A673 (cell line): ENCODE results near the gene UQCRQ. TPM values are rescaled to one million over a fixed set of nuclear protein-coding genes. Genes with fewer than 3 reads are reported as not detected.

Source experiments
- BruUV-seq: library from RNA; stranded (reverse); fragments of 400-500 nt; replicated peaks from 2 replicates; lab custom pipeline; 2021; lab: Mats Ljungman, UMichigan
- CTCF ChIA-PET: fragments of 300-600 bp; sonication (Branson Sonifier 250); formaldehyde crosslinking; loops from one replicate; lab custom pipeline; 2022; ENCODE audit warnings: antibody characterized with exemption; lab: Charles Lee
- POLR2A ChIA-PET: fragments of 300-600 bp; sonication (Branson Sonifier 250); formaldehyde crosslinking; loops from one replicate; lab custom pipeline; 2022; ENCODE audit warnings: antibody characterized with exemption; ENCODE audit not compliant: low non-redundant PET; lab: Charles Lee
- DNase-seq: peaks from one replicate; pipeline ENCODE4 v3.0.0-alpha.2; 2015; ENCODE audit warnings: low spot score
- H3K27ac ChIP-seq: fragments of 200-600 bp; sonication (generic); 2 replicates; pipeline ENCODE4 v1.5.1; 2016; ENCODE audit warnings: mixed run types, low read depth, mild to moderate bottlenecking, mixed read lengths, antibody characterized with exemption, low read length; ENCODE audit not compliant: poor library complexity, severe bottlenecking
- H3K27me3 ChIP-seq: fragments of 200-600 bp; sonication (generic); replicated peaks from 2 replicates; pipeline ENCODE4 v1.6.1; 2017; ENCODE audit warnings: mixed run types, low read depth, mild to moderate bottlenecking, mixed read lengths, antibody characterized with exemption, low read length; ENCODE audit not compliant: insufficient read depth, poor library complexity
- H3K36me3 ChIP-seq: fragments of 200-600 bp; sonication (generic); 2 replicates; pipeline ENCODE4 v1.6.1; 2016; ENCODE audit warnings: mixed run types, mild to moderate bottlenecking, mixed read lengths, antibody characterized with exemption, low read length; ENCODE audit not compliant: insufficient read depth, poor library complexity, severe bottlenecking
- H3K4me1 ChIP-seq: fragments of 200-600 bp; sonication (generic); 2 replicates; pipeline ENCODE4 v1.6.1; 2017; ENCODE audit warnings: mixed run types, mild to moderate bottlenecking, mixed read lengths, antibody characterized with exemption, low read length; ENCODE audit not compliant: insufficient read depth, poor library complexity, severe bottlenecking
- H3K4me3 ChIP-seq: fragments of 200-600 bp; sonication (generic); 2 replicates; pipeline ENCODE4 v1.5.1; 2016; ENCODE audit warnings: low read depth, mixed run types, mild to moderate bottlenecking, mixed read lengths, low read length; ENCODE audit not compliant: poor library complexity, severe bottlenecking
- H3K9me3 ChIP-seq: fragments of 200-600 bp; sonication (generic); 2 replicates; pipeline ENCODE4 v1.6.1; 2016; ENCODE audit warnings: mixed run types, low read depth, mild to moderate bottlenecking, mixed read lengths, antibody characterized with exemption, low read length; ENCODE audit not compliant: poor library complexity, severe bottlenecking
- EZH2 ChIP-seq: fragments of 200-600 bp; sonication (generic); IDR thresholded peaks from 2 replicates; pipeline ENCODE4 v1.6.1; 2017; ENCODE audit warnings: borderline replicate concordance, low read depth, mild to moderate bottlenecking, mixed read lengths, antibody characterized with exemption, low read length; ENCODE audit not compliant: poor library complexity, severe bottlenecking
- intact Hi-C: fragments of 100-400 bp; cut with micrococcal nuclease; formaldehyde crosslinking; loops from one replicate; pipeline ENCODE4 v1.10.0; 2022; ENCODE audit not compliant: unreplicated experiment
- total RNA-seq: library from RNA; stranded (reverse); gene quantifications from 2 replicates; pipeline ENCODE4 v1.2.3, GENCODE V29; 2021
- TF ChIP-seq, protein P1 (sequence below): fragments of 300-800, 200-600 bp; sonication (generic); conservative IDR thresholded peaks from 2 replicates; pipeline ENCODE4 v1.5.1; 2017; ENCODE audit warnings: low read depth, mild to moderate bottlenecking, antibody characterized with exemption, low read length, moderate library complexity, mixed read lengths

Gene UQCRQ
- total RNA-seq, 1 experiment from 2014 or later, result 542 TPM

DNA sequence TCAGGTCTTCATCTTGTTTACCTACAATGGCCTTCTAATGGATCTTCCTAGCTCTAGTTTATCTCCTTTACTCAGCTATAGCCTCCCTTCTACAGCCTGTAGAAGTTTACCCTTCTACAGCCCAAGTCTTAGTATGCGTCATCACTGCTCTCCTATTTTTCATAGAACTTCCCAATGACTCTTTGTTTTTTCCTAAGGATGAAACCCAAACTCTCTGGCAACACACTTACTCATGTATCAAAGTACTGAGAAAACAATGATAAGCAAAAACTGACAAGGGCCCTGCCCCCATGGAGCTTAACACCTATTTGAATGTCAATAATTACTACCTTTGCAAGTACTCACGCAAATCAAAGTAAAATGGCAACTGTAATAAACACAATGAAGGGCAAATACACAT is 40.7 kb downstream of the UQCRQ start:
- no peak overlapping the region for H3K27ac ChIP-seq
- no TSS peak for BruUV-seq
- H3K4me1 ChIP-seq, result no peaks in the 10 kb centered on the region
- no peak for DNase-seq
- no peak for TF ChIP-seq EZH2
- TF ChIP-seq, protein P1, sequence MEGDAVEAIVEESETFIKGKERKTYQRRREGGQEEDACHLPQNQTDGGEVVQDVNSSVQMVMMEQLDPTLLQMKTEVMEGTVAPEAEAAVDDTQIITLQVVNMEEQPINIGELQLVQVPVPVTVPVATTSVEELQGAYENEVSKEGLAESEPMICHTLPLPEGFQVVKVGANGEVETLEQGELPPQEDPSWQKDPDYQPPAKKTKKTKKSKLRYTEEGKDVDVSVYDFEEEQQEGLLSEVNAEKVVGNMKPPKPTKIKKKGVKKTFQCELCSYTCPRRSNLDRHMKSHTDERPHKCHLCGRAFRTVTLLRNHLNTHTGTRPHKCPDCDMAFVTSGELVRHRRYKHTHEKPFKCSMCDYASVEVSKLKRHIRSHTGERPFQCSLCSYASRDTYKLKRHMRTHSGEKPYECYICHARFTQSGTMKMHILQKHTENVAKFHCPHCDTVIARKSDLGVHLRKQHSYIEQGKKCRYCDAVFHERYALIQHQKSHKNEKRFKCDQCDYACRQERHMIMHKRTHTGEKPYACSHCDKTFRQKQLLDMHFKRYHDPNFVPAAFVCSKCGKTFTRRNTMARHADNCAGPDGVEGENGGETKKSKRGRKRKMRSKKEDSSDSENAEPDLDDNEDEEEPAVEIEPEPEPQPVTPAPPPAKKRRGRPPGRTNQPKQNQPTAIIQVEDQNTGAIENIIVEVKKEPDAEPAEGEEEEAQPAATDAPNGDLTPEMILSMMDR, result no peak
- intact Hi-C loops, result no loop called here
- POLR2A ChIA-PET, result no interaction called here
- no peaks in the 10 kb centered on the region for H3K9me3 ChIP-seq
- H3K27me3 ChIP-seq, result no peaks in the 10 kb centered on the region
- no peak overlapping the region for H3K4me3 ChIP-seq
- CTCF ChIA-PET, result no interaction called here
- H3K36me3 ChIP-seq, result no peaks in the 10 kb centered on the region

DNA sequence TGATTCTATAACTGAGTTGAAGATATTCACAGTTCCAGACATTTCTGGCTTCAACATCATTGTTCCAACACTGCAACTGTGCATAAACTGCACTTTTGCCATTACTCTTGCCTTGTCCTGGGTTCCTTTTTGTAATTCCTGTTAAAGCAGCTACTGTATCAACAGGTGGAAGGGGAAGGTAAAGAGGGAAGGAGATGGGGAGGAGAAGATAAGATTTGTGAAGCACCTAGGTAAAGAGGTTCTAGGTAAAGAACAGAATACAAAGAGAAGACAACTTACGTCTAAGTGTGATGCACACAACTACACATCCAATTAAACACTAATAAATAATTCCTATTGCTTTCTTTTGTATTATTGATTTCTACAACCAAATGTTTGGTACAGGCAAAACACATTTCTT is 43.3 kb downstream of the UQCRQ start:
- Histone ChIP-seq H3K27me3 (no peaks in the 10 kb centered on the region), H3K27ac (no peak overlapping the region), H3K4me1 (no peaks in the 10 kb centered on the region), H3K9me3 (no peaks in the 10 kb centered on the region), H3K4me3 (no peak overlapping the region), H3K36me3 (peaks cover 17% of the 10 kb centered on the region)
- no peak for DNase-seq
- ChIA-PET POLR2A (no interaction called here), CTCF (no interaction called here)
- intact Hi-C loops, result no loop called here
- TF ChIP-seq, protein P1, result no peak
- TF ChIP-seq EZH2, result no peak
- BruUV-seq, result no TSS peak

- Histone ChIP-seq H3K4me1 (no peaks in the 10 kb centered on the region), H3K27ac (no peak overlapping the region), H3K27me3 (no peaks in the 10 kb centered on the region), H3K36me3 (peaks cover 24% of the 10 kb centered on the region), H3K9me3 (no peaks in the 10 kb centered on the region), H3K4me3 (no peak overlapping the region)
- ChIA-PET CTCF (no interaction called here), POLR2A (no interaction called here)
- no peak for DNase-seq
- TF ChIP-seq EZH2, result no peak
- TF ChIP-seq, protein P1, result no peak
- BruUV-seq, result no TSS peak
- intact Hi-C loops, result no loop called here
Measured at GRCh38 chr5:132915681-132916080, 49.2 kb downstream of the UQCRQ start.
